Natural killer cell (primary cell): ENCODE results near the gene MYB. TPM values are rescaled to one million over a fixed set of nuclear protein-coding genes. Genes with fewer than 3 reads are reported as not detected.

Source experiments
- ATAC-seq, 3 donors: fragments of 150-1000 bp in 2 of 3; fragments of 200-7000 bp in 1 of 3; cut with Tn5 transposase; 1 replicate in 1 of 3; 2 replicates in 2 of 3; pipeline ENCODE4 v1.10.0; 2021; ENCODE audit warnings: mild to moderate bottlenecking in 2 of 3, moderate library complexity in 2 of 3
- DNase-seq, 2 donors: peaks; one replicate each; pipeline versions ENCODE4 v3.0.0 to v3.0.0-alpha.2; 2013 to 2021; ENCODE audit warnings: mixed read lengths in 1 of 2
- H3K27ac ChIP-seq: one replicate; pipeline ENCODE4 v1.5.1; 2013; ENCODE audit warnings: mild to moderate bottlenecking, low read length
- H3K27me3 ChIP-seq: one replicate; pipeline ENCODE4 v1.6.1; 2013; ENCODE audit warnings: low read length; ENCODE audit not compliant: control insufficient read depth, insufficient read depth
- H3K36me3 ChIP-seq: one replicate; pipeline ENCODE4 v1.6.1; 2013; ENCODE audit warnings: low read length; ENCODE audit not compliant: control insufficient read depth, insufficient read depth
- H3K4me1 ChIP-seq: one replicate; pipeline ENCODE4 v1.6.1; 2013; ENCODE audit warnings: low read length; ENCODE audit not compliant: control insufficient read depth, insufficient read depth
- H3K4me3 ChIP-seq: one replicate; pipeline ENCODE4 v1.5.1; 2013; ENCODE audit warnings: low read length
- H3K9me3 ChIP-seq: one replicate; pipeline ENCODE4 v1.6.1; 2013; ENCODE audit warnings: low read length; ENCODE audit not compliant: control insufficient read depth, insufficient read depth
- H3K27ac Mint-ChIP-seq, 2 donors: one replicate each; pipeline ENCODE4 v1.8.0; 2022; ENCODE audit warnings: mild to moderate bottlenecking in 2 of 2, mixed read lengths in 2 of 2, moderate library complexity in 1 of 2
- H3K27me3 Mint-ChIP-seq, 2 donors: one replicate each; pipeline ENCODE4 v1.8.0; 2022; ENCODE audit warnings: low read depth in 2 of 2, mixed read lengths in 2 of 2
- H3K36me3 Mint-ChIP-seq: one replicate; pipeline ENCODE4 v1.8.0; 2022; ENCODE audit warnings: mixed read lengths
- H3K4me1 Mint-ChIP-seq, 2 donors: one replicate each; pipeline ENCODE4 v1.8.0; 2022; ENCODE audit warnings: mixed read lengths in 2 of 2
- H3K4me3 Mint-ChIP-seq: one replicate; pipeline ENCODE4 v1.8.0; 2022; ENCODE audit warnings: mild to moderate bottlenecking, moderate library complexity, mixed read lengths
- H3K9me3 Mint-ChIP-seq, 2 donors: one replicate each; pipeline ENCODE4 v1.8.0; 2022; ENCODE audit warnings: mixed read lengths in 2 of 2
- CTCF ChIP-seq: fragments of 200-600 bp; IDR thresholded peaks from one replicate; pipeline ENCODE4 v1.8.0; 2022; ENCODE audit warnings: antibody characterized with exemption
- WGBS: methylation state at CpG from one replicate; pipeline ENCODE4 v1.1.7; 2013; ENCODE audit warnings: missing lambda C conversion rate; ENCODE audit not compliant: insufficient coverage; 5-methylcytosine and 5-hydroxymethylcytosine counted together
- intact Hi-C: fragments of 100-400 bp; cut with micrococcal nuclease; formaldehyde crosslinking; loops from one replicate; pipeline ENCODE4 v1.14.2; 2022
- total RNA-seq, 4 donors: library from RNA; stranded (reverse); fragments of 120-200 nt in 1 of 4; gene quantifications; one replicate each; pipeline versions ENCODE4 v1.2.3 to v1.2.4, GENCODE V29; 2013 to 2022

Gene MYB
- total RNA-seq, 3 donors from 2014 or later (not counting 1 experiment from before 2014, with no cell fraction given): 0.40 to 3.5 (median 1.3) TPM

GRCh38 chr6:135187372-135187771, 6.3 kb downstream of the MYB start:
- no peak overlapping the region for H3K27ac Mint-ChIP-seq
- H3K4me1 ChIP-seq: peaks cover 15% of the 10 kb centered on the region
- ATAC-seq: no peak

GRCh38 chr6:135188718-135189117, 7.6 kb downstream of the MYB start:
- peaks cover 5 to 6% of the 10 kb centered on the region in 2 donors for H3K27me3 Mint-ChIP-seq
- H3K9me3 Mint-ChIP-seq: no peaks in the 10 kb centered on the region
- no peaks in the 10 kb centered on the region for H3K36me3 Mint-ChIP-seq
- no peaks in the 10 kb centered on the region for H3K36me3 ChIP-seq
- no peak overlapping the region for H3K27ac Mint-ChIP-seq
- H3K4me1 ChIP-seq: peaks cover 3% of the 10 kb centered on the region
- no peak overlapping the region for H3K4me3 Mint-ChIP-seq
- DNase-seq (no peak), ATAC-seq (no peak)
- H3K4me1 Mint-ChIP-seq: peaks cover 5 to 6% of the 10 kb centered on the region in 2 donors
- intact Hi-C loops: loop anchor here (10.0 kb wide), 2 partner anchors 134 to 1014 kb away; partner anchors contain the start of gene HBS1L
- no peak overlapping the region for H3K4me3 ChIP-seq
- H3K9me3 ChIP-seq: no peaks in the 10 kb centered on the region
- whole genome bisulfite sequencing: 67% methylated on average over 2 of the region's 2 CpGs
- H3K27ac ChIP-seq: no peak overlapping the region
- H3K27me3 ChIP-seq: peaks cover 3% of the 10 kb centered on the region
- TF ChIP-seq CTCF: no peak

More at GRCh38 chr6:135187372-135187771, 6.3 kb downstream of the MYB start:
- no peak for TF ChIP-seq CTCF
- no peak overlapping the region for H3K27ac ChIP-seq
- H3K27me3 Mint-ChIP-seq: peaks cover 6 to 8% of the 10 kb centered on the region in 2 donors
- H3K36me3 ChIP-seq: no peaks in the 10 kb centered on the region
- no peaks in the 10 kb centered on the region for H3K9me3 Mint-ChIP-seq
- H3K27me3 ChIP-seq: peaks cover 3% of the 10 kb centered on the region
- 67% methylated on average over 1 of the region's 4 CpGs for WGBS
- peaks cover 13 to 18% of the 10 kb centered on the region in 2 donors for H3K4me1 Mint-ChIP-seq
- no peaks in the 10 kb centered on the region for H3K9me3 ChIP-seq
- intact Hi-C loops: loop anchor here (10.0 kb wide), 2 partner anchors 133 to 1013 kb away; partner anchors contain the start of gene HBS1L
- H3K4me3 ChIP-seq: no peak overlapping the region
- H3K36me3 Mint-ChIP-seq: no peaks in the 10 kb centered on the region
- no peak overlapping the region for H3K4me3 Mint-ChIP-seq
- DNase-seq: no peak

DNA sequence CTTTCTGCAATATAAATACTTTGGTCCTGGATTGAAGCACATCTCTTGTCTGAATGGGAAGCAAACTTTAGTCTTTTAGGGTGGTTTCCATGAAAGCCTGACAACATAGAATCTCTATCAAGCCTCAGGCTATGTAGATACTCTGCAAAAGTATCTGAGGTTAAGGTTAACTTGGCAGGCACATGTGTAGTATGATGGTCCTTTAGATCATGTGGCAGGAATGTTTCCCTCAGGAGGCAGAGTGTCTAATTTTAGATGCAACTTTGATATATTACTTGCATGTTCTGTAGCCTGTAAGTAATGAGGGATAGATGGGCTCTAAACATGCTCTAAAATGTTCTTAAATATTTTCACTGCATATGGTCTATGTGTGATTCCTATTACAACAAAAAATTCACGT, 8.2 kb downstream of the MYB start:
- H3K4me3 Mint-ChIP-seq: no peak overlapping the region
- no peak for TF ChIP-seq CTCF
- no peaks in the 10 kb centered on the region for H3K36me3 Mint-ChIP-seq
- no peaks in the 10 kb centered on the region for H3K36me3 ChIP-seq
- no peaks in the 10 kb centered on the region for H3K4me1 ChIP-seq
- no peaks in the 10 kb centered on the region for H3K9me3 Mint-ChIP-seq
- H3K27me3 ChIP-seq: peaks cover 3% of the 10 kb centered on the region
- WGBS: no CpG with 5 or more reads among the region's 1 CpG
- H3K27ac Mint-ChIP-seq: no peak overlapping the region
- peaks cover 5 to 6% of the 10 kb centered on the region in 2 donors for H3K27me3 Mint-ChIP-seq
- DNase-seq (no peak), ATAC-seq (no peak)
- H3K27ac ChIP-seq: no peak overlapping the region
- H3K4me1 Mint-ChIP-seq: no peaks in the 10 kb centered on the region
- H3K9me3 ChIP-seq: no peaks in the 10 kb centered on the region
- intact Hi-C loops: loop anchor here (10.0 kb wide), 2 partner anchors 135 to 1015 kb away; partner anchors contain the start of gene HBS1L
- no peak overlapping the region for H3K4me3 ChIP-seq
